ENCODE results near the gene GPR176. TPM values are rescaled to one million over a fixed set of nuclear protein-coding genes. Genes with fewer than 3 reads are reported as not detected.

Gene GPR176
- total RNA-seq, 1 donor from 2014 or later = 7.2 TPM

DNA sequence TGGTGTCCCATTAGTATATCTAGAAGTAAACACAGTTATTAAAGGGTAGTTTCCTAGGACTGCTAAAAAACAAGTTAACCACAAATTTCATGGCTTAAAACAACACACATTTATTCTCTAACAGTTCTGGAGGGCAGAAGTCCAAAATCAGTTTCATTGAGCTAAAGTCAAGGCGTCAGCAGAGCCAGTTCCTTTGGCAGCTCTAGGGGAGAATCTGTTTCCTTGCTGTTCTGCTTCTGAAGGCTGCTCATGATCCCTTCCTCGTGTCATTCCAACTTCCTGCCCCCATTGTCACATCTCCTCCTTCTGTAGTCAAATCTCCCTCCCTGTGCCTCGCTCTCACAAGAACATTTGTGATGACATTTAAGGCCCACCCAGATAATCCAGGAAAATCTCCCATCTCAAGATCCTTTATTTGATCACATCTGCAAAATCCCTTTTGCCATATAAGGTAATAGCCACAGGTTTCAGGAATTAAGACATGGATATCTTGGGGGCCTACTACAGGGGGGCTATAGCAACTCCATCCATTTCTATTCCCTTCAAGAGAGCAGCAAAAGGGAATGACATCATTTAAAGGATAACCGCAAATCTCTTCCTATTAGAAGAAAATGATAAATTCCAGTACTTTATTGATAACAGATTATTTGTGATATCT lies 50.1 kb downstream of the GPR176 start:
- no peak for DNase-seq (ENCODE audit: extremely low spot score, unreplicated experiment)
- H3K27me3 Mint-ChIP-seq = peaks cover 13% of the 10 kb centered on the region
- no peaks in the 10 kb centered on the region for H3K36me3 Mint-ChIP-seq
- H3K9me3 Mint-ChIP-seq = no peaks in the 10 kb centered on the region
- H3K4me1 Mint-ChIP-seq (ENCODE audit: unreplicated experiment) = no peaks in the 10 kb centered on the region
- no peak overlapping the region for H3K4me3 Mint-ChIP-seq
- no peak for TF ChIP-seq CTCF (conservative IDR thresholded peaks at IDR 0.05)
- no peak overlapping the region for H3K27ac Mint-ChIP-seq

DNA sequence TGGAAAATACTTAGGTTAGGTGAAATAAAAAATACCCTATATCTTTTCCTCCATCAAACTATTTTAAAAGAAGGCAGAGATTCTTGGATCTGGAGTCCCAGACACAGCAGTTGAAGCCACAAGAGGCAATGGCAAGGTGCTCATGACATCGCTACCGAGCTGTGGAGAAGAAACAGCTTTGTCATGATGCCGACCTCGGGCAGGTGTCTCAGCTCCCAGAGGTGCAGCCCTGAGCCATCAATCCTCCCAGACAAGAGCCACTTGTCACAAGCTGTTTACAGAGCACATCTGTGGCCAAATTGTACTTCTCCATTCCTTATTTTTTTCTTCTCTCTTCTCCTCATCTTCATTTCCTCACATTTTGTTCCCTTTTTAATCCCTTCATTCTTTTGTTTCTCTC lies 50.8 kb downstream of the GPR176 start:
- no peak for TF ChIP-seq CTCF (conservative IDR thresholded peaks at IDR 0.05)
- no peak overlapping the region for H3K4me3 Mint-ChIP-seq
- peaks cover 13% of the 10 kb centered on the region for H3K27me3 Mint-ChIP-seq
- no peaks in the 10 kb centered on the region for H3K4me1 Mint-ChIP-seq (ENCODE audit: unreplicated experiment)
- no peaks in the 10 kb centered on the region for H3K36me3 Mint-ChIP-seq
- H3K9me3 Mint-ChIP-seq = no peaks in the 10 kb centered on the region
- DNase-seq (ENCODE audit: extremely low spot score, unreplicated experiment) = no peak
- no peak overlapping the region for H3K27ac Mint-ChIP-seq

DNA sequence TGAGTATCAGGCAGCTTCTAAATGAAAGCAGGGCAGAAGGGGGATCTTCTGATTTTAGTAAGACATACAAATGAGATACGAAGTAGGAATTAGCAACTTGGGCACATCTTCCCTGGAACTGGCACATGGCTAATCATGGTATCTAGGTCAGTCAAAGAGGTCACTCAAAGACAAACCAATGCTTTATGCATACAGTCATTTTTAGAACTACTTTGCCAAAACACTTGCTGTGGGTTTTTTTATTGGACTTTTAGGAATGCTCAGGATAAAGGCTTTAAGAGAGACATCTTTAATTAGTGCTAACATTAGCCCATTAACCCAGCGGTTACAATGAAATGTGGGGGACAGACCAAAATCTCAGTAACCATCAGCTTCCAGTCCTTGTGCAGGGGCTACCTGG lies 51.7 kb downstream of the GPR176 start:
- H3K27me3 Mint-ChIP-seq = peaks cover 13% of the 10 kb centered on the region
- no peak for TF ChIP-seq CTCF (conservative IDR thresholded peaks at IDR 0.05)
- DNase-seq (ENCODE audit: extremely low spot score, unreplicated experiment) = no peak
- H3K4me1 Mint-ChIP-seq (ENCODE audit: unreplicated experiment) = no peaks in the 10 kb centered on the region
- H3K36me3 Mint-ChIP-seq = no peaks in the 10 kb centered on the region
- H3K4me3 Mint-ChIP-seq = no peak overlapping the region
- no peak overlapping the region for H3K27ac Mint-ChIP-seq
- no peaks in the 10 kb centered on the region for H3K9me3 Mint-ChIP-seq

GRCh38 chr15:39864116-39864515 lies 56.0 kb downstream of the GPR176 start:
- Mint-ChIP-seq H3K27ac (no peak overlapping the region), H3K4me3 (no peak overlapping the region), H3K4me1 (ENCODE audit: unreplicated experiment) (no peaks in the 10 kb centered on the region), H3K36me3 (no peaks in the 10 kb centered on the region), H3K27me3 (peaks cover 13% of the 10 kb centered on the region), H3K9me3 (no peaks in the 10 kb centered on the region)
- no peak for DNase-seq (ENCODE audit: extremely low spot score, unreplicated experiment)
- TF ChIP-seq CTCF (conservative IDR thresholded peaks at IDR 0.05) = no peak

DNA sequence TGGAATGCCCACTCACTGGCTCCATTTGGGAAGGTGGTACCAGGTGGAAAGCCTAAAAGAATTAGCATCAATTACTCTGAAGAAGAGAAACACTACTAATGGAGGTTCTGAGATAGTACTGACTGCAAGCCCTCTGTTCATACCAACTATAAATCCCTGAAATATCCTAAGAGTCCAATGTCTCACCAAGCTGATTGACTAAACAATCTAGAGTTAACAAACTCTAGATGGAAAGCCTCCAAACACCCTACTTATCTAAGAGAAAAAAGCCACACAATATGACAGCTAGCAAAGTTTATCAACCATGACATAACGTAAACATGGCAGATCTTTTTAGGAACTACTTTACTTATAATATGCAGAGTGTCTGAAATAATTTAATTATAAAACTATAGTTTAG lies 59.2 kb downstream of the GPR176 start:
- no peak for DNase-seq (ENCODE audit: extremely low spot score, unreplicated experiment)
- H3K9me3 Mint-ChIP-seq = no peaks in the 10 kb centered on the region
- peaks cover 6% of the 10 kb centered on the region for H3K27me3 Mint-ChIP-seq
- no peak overlapping the region for H3K27ac Mint-ChIP-seq
- no peak for TF ChIP-seq CTCF (conservative IDR thresholded peaks at IDR 0.05)
- no peak overlapping the region for H3K4me3 Mint-ChIP-seq
- H3K4me1 Mint-ChIP-seq (ENCODE audit: unreplicated experiment) = no peaks in the 10 kb centered on the region
- H3K36me3 Mint-ChIP-seq = no peaks in the 10 kb centered on the region

DNA sequence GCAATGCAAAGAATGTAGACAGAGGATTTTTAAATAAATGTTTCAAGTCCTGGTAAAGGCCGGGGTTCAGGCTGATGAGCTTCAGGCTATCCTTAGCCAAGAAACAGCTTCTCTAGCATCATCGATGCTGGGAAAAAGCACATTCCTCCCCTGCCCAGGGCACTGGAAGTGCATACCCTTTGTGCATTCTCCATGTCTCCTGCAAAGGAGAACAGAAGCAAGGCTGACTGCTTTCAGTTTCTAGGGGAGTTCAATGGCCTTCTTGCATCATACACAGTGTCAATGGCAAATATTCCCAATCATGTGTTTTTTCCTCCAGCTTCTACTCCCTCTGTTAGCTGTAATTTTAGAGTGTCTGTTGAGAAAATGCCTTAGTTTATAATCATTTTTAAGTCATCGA lies 59.9 kb downstream of the GPR176 start:
- Mint-ChIP-seq H3K4me3 (no peak overlapping the region), H3K9me3 (no peaks in the 10 kb centered on the region), H3K27me3 (peaks cover 1% of the 10 kb centered on the region), H3K36me3 (no peaks in the 10 kb centered on the region), H3K4me1 (ENCODE audit: unreplicated experiment) (no peaks in the 10 kb centered on the region), H3K27ac (no peak overlapping the region)
- no peak for DNase-seq (ENCODE audit: extremely low spot score, unreplicated experiment)
- TF ChIP-seq CTCF (conservative IDR thresholded peaks at IDR 0.05) = no peak

Data from type B pancreatic cell (in vitro differentiated cells).